Esophagus squamous epithelium (tissue), 5 donors: Measurements from ENCODE around the gene GPR68. TPM values are rescaled to one million over a fixed set of nuclear protein-coding genes. Genes with fewer than 3 reads are reported as not detected.

Experiments
- DNase-seq: peaks from one replicate; lab custom pipeline; 2025; lab: John Stamatoyannopoulos, UW
- H3K27ac ChIP-seq, 4 donors: fragments of 200-600 bp; sonication (generic); one replicate each; pipeline ENCODE4 v1.5.1; 2016 to 2019; ENCODE audit warnings: mild to moderate bottlenecking in 1 of 4
- H3K27me3 ChIP-seq, 4 donors: fragments of 200-600 bp; sonication (generic); 1 replicate in 3 of 4; 2 replicates in 1 of 4; pipeline versions ENCODE4 v1.5.1 to v1.6.0; 2017 to 2021; ENCODE audit warnings: antibody characterized with exemption in 1 of 4
- H3K36me3 ChIP-seq, 3 donors: fragments of 200-600 bp; sonication (generic); one replicate each; pipeline ENCODE4 v1.5.1; 2016 to 2019
- H3K4me1 ChIP-seq, 3 donors: fragments of 200-600 bp; sonication (generic); one replicate each; pipeline ENCODE4 v1.5.1; 2017 to 2019
- H3K4me3 ChIP-seq, 4 donors: fragments of 200-600 bp; sonication (generic); 1 replicate in 3 of 4; 2 replicates in 1 of 4; pipeline ENCODE4 v1.5.1; 2016 to 2019; ENCODE audit warnings: mild to moderate bottlenecking in 2 of 4, moderate library complexity in 1 of 4
- H3K9me3 ChIP-seq, 3 donors: fragments of 200-600 bp; sonication (generic); one replicate each; pipeline ENCODE4 v1.5.1; 2016 to 2019
- POLR2A ChIP-seq, 4 donors: fragments of 450-650 bp; IDR thresholded peaks; one replicate each; pipeline ENCODE4 v1.6.1; 2017; ENCODE audit warnings: antibody characterized with exemption in 4 of 4, mild to moderate bottlenecking in 4 of 4, moderate library complexity in 3 of 4
- WGBS, 2 donors: methylation state at CpG; one replicate each; pipeline ENCODE4 v1.1.5; 2018; 5-methylcytosine and 5-hydroxymethylcytosine counted together
- intact Hi-C: fragments of 100-400 bp; cut with DNase I; formaldehyde crosslinking; loops from one replicate; pipeline ENCODE4 v1.15.0; 2022
- total RNA-seq, 4 donors: library from RNA; depleted of rRNA; stranded (reverse); fragments of >200 nt; gene quantifications; one replicate each; pipeline ENCODE4 v1.1.0, GENCODE V29; 2016
- TF ChIP-seq, protein P1 (sequence below), 6 experiments: fragments of 450-650 bp in 4 of 6; fragments of 200-600 bp in 2 of 6; sonication (generic) in 2 of 6; IDR thresholded peaks; one replicate each; pipeline ENCODE4 v1.5.1; 2016 to 2019; ENCODE audit warnings: antibody characterized with exemption in 6 of 6, mild to moderate bottlenecking in 4 of 6, moderate library complexity in 4 of 6
- donor health status: DM: yes; HTN: yes; CAD: no.

Gene GPR68
- total RNA-seq, 4 donors from 2014 or later: 4.0 to 17.5 (median 10.2) TPM

GRCh38 chr14:91245029-91245428 is 525 bp upstream of the GPR68 start:
- Histone ChIP-seq H3K36me3 (no peaks in the 10 kb centered on the region), H3K27ac (peak overlapping the region; percentile 55 to 85 (median 78)), H3K9me3 (no peaks in the 10 kb centered on the region), H3K4me3 (peak overlapping the region in 3 of 4 donors; percentile 32 to 58 (median 33)), H3K4me1 (peaks cover 24 to 55% (median 45%) of the 10 kb centered on the region in 3 donors), H3K27me3 (no peaks in the 10 kb centered on the region)
- 30 to 32% methylated on average over 6 to 8 of the region's 9 CpGs for WGBS, 2 donors
- intact Hi-C loops: no loop called here
- DNase-seq: no peak
- no peak for TF ChIP-seq POLR2A (IDR thresholded peaks at IDR 0.05)
- TF ChIP-seq, protein P1, sequence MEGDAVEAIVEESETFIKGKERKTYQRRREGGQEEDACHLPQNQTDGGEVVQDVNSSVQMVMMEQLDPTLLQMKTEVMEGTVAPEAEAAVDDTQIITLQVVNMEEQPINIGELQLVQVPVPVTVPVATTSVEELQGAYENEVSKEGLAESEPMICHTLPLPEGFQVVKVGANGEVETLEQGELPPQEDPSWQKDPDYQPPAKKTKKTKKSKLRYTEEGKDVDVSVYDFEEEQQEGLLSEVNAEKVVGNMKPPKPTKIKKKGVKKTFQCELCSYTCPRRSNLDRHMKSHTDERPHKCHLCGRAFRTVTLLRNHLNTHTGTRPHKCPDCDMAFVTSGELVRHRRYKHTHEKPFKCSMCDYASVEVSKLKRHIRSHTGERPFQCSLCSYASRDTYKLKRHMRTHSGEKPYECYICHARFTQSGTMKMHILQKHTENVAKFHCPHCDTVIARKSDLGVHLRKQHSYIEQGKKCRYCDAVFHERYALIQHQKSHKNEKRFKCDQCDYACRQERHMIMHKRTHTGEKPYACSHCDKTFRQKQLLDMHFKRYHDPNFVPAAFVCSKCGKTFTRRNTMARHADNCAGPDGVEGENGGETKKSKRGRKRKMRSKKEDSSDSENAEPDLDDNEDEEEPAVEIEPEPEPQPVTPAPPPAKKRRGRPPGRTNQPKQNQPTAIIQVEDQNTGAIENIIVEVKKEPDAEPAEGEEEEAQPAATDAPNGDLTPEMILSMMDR (IDR thresholded peaks at IDR 0.05): no peak

GRCh38 chr14:91243074-91243471 is 1.4 kb downstream of the GPR68 start:
- H3K9me3 ChIP-seq: no peaks in the 10 kb centered on the region
- WGBS, 2 donors: 40 to 48% methylated on average over 6 of the region's 6 CpGs
- TF ChIP-seq, protein P1 (IDR thresholded peaks at IDR 0.05): no peak
- TF ChIP-seq POLR2A (IDR thresholded peaks at IDR 0.05): no peak
- peak overlapping the region; percentile 55 to 85 (median 78) for H3K27ac ChIP-seq
- intact Hi-C loops: no loop called here
- peaks cover 24 to 63% (median 53%) of the 10 kb centered on the region in 3 donors for H3K4me1 ChIP-seq
- H3K27me3 ChIP-seq: no peaks in the 10 kb centered on the region
- H3K36me3 ChIP-seq: no peaks in the 10 kb centered on the region
- H3K4me3 ChIP-seq: peak overlapping the region in 3 of 4 donors; percentile 8 to 58 (median 33)
- DNase-seq: no peak

DNA sequence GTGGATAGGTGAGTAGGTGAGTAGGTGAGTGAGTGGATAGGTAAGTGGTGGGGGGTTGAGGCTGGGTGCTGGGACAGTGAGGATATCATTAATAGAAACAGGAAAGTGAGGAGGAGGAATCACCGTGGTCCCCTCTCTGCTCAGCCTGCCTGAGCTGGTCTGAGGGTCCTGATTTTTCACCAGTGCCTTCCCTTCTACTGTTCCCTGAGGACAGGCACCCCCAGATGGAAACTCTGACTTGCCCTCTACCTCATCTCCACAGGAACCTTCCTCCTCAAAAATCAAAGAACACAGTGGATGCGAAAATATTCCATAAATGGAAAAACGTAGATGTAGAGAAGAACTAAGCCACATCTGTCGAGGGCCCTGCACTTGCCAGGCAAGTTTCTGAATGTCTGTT is 1.9 kb downstream of the GPR68 start:
- TF ChIP-seq, protein P1 (IDR thresholded peaks at IDR 0.05): no peak
- TF ChIP-seq POLR2A (IDR thresholded peaks at IDR 0.05): no peak
- H3K27me3 ChIP-seq: no peaks in the 10 kb centered on the region
- peak overlapping the region; percentile 55 to 85 (median 78) for H3K27ac ChIP-seq
- H3K36me3 ChIP-seq: no peaks in the 10 kb centered on the region
- DNase-seq: no peak
- H3K4me3 ChIP-seq: peak overlapping the region in 3 of 4 donors; percentile 8 to 58 (median 33)
- 51 to 78% methylated on average over 4 of the region's 4 CpGs for WGBS, 2 donors
- no peaks in the 10 kb centered on the region for H3K9me3 ChIP-seq
- intact Hi-C loops: no loop called here
- H3K4me1 ChIP-seq: peaks cover 24 to 66% (median 53%) of the 10 kb centered on the region in 3 donors

- Histone ChIP-seq H3K36me3 (no peaks in the 10 kb centered on the region), H3K27ac (peak overlapping the region; percentile 33 to 85 (median 69)), H3K4me3 (peak overlapping the region in 3 of 4 donors; percentile 8 to 58 (median 33)), H3K4me1 (peaks cover 24 to 68% (median 53%) of the 10 kb centered on the region in 3 donors), H3K27me3 (no peaks in the 10 kb centered on the region), H3K9me3 (no peaks in the 10 kb centered on the region)
- WGBS, 2 donors: 40 to 58% methylated on average over 7 of the region's 7 CpGs
- no peak for DNase-seq
- intact Hi-C loops: no loop called here
- peak in 1 of 4 donors; percentile 23 for TF ChIP-seq POLR2A (IDR thresholded peaks at IDR 0.05)
- TF ChIP-seq, protein P1 (IDR thresholded peaks at IDR 0.05): no peak
Measured at GRCh38 chr14:91241863-91242262, 2.6 kb downstream of the GPR68 start.

DNA sequence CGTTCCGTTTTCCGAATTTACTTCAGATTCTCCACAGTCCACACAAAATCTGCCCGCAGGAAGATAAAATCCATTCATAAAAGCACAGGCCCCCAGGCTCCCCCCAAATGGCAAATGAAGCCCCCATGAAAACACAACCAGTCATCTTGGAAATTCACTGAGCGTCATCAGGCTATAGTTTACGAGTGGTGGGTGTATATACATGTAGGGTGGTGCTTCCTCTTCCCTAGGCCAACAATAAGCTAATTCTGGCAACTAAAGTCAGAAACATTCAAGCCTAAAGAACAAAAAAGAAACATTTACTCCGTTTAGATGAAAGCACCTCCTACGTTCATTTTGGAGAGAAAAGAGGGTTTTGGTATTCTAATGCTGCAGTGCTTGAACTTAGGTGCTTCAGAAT is 5.8 kb downstream of the GPR68 start:
- H3K27me3 ChIP-seq: no peaks in the 10 kb centered on the region
- intact Hi-C loops: no loop called here
- H3K4me1 ChIP-seq: peaks cover 10 to 37% (median 24%) of the 10 kb centered on the region in 3 donors
- WGBS, 2 donors: 54 to 67% methylated on average over 7 to 8 of the region's 8 CpGs
- H3K27ac ChIP-seq: peak overlapping the region in 2 of 4 donors; percentile 18 to 21
- no peak for DNase-seq
- H3K4me3 ChIP-seq: no peak overlapping the region
- TF ChIP-seq POLR2A (IDR thresholded peaks at IDR 0.05): no peak
- TF ChIP-seq, protein P1 (IDR thresholded peaks at IDR 0.05): no peak
- H3K9me3 ChIP-seq: no peaks in the 10 kb centered on the region
- H3K36me3 ChIP-seq: peaks cover 0 to 15% (median 4%) of the 10 kb centered on the region in 3 donors
